Measurements from ENCODE around the gene CRYGN. TPM values are rescaled to one million over a fixed set of nuclear protein-coding genes. Genes with fewer than 3 reads are reported as not detected.
A peak's percentile ranks its signal among the peaks of the same experiment; 100 is the strongest.

The CRYGN gene
- total RNA-seq, 2 donors from 2014 or later = 0.90 TPM; not detected in 1

DNA sequence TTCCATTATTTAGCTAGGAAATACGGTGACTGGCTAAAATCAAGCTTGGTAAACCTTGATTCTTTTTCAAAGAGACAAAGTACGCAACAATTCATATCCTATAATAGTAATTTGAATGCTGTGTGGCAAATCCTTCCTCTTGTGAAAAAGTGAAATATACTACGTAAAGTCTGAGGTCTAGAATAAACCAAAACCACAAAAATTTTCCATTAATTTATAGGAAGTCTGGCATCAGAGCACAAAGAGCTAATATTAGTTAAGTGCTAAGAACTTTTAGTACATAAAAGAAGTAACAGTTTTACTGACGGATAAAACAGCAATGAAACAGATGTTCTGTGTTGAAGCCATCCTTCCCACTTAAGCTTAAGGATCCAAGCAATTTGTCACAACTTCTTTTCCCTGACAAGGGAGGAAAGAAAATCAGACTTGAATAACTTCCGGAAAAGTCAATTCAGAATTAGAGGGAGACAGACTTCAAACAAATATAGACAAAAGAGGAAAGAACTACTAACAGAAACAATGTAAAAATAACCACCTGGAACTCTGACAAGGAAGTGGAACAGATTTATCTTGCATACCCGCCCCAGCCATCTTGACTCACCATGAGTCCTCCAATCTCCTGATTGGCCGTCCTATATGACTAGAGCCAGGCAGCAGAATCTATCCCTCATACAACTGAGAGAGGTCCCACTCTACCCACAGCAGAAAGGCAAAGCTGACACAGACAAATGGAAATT, 45.2 kb upstream of the CRYGN start:
- no peak overlapping the region for H3K4me3 ChIP-seq
- no peaks in the 10 kb centered on the region for H3K9me3 ChIP-seq
- peaks cover 0 to 48% of the 10 kb centered on the region in 2 donors for H3K4me1 ChIP-seq
- TF ChIP-seq, protein P1, sequence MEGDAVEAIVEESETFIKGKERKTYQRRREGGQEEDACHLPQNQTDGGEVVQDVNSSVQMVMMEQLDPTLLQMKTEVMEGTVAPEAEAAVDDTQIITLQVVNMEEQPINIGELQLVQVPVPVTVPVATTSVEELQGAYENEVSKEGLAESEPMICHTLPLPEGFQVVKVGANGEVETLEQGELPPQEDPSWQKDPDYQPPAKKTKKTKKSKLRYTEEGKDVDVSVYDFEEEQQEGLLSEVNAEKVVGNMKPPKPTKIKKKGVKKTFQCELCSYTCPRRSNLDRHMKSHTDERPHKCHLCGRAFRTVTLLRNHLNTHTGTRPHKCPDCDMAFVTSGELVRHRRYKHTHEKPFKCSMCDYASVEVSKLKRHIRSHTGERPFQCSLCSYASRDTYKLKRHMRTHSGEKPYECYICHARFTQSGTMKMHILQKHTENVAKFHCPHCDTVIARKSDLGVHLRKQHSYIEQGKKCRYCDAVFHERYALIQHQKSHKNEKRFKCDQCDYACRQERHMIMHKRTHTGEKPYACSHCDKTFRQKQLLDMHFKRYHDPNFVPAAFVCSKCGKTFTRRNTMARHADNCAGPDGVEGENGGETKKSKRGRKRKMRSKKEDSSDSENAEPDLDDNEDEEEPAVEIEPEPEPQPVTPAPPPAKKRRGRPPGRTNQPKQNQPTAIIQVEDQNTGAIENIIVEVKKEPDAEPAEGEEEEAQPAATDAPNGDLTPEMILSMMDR (IDR thresholded peaks at IDR 0.05) = no peak
- no peaks in the 10 kb centered on the region for H3K27me3 ChIP-seq
- H3K36me3 ChIP-seq = peaks cover 89% of the 10 kb centered on the region
- DNase-seq (ENCODE audit: low spot score) = no peak
- peak overlapping the region in 1 of 2 donors; percentile 43 for H3K27ac ChIP-seq

DNA sequence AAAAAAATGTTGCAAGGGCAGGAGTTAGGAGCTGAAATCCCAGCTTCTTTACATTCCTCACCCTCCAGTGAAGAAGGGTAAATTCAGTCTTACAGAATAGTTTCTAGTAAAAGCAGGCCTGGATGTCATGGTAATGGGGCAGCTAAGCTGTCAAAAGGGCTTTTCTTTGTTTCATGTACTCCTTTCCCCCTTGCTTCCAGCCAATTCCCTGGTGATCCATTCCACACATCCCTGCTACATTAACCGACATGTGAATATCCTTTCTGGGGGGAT, 43.7 kb upstream of the CRYGN start:
- Histone ChIP-seq H3K9me3 (no peaks in the 10 kb centered on the region), H3K27me3 (no peaks in the 10 kb centered on the region), H3K36me3 (peaks cover 74% of the 10 kb centered on the region), H3K4me3 (no peak overlapping the region), H3K27ac (no peak overlapping the region), H3K4me1 (peaks cover 0 to 37% of the 10 kb centered on the region in 2 donors)
- DNase-seq (ENCODE audit: low spot score) = no peak
- TF ChIP-seq, protein P1 (IDR thresholded peaks at IDR 0.05) = no peak

GRCh38 chr7:151482883-151483710, 43.2 kb upstream of the CRYGN start:
- H3K9me3 ChIP-seq = no peaks in the 10 kb centered on the region
- H3K4me3 ChIP-seq = no peak overlapping the region
- H3K27ac ChIP-seq = peak overlapping the region in 1 of 2 donors; percentile 35
- DNase-seq (ENCODE audit: low spot score) = no peak
- peaks cover 70% of the 10 kb centered on the region for H3K36me3 ChIP-seq
- TF ChIP-seq, protein P1 (IDR thresholded peaks at IDR 0.05) = no peak
- no peaks in the 10 kb centered on the region for H3K27me3 ChIP-seq
- H3K4me1 ChIP-seq = peaks cover 0 to 37% of the 10 kb centered on the region in 2 donors

- no peaks in the 10 kb centered on the region for H3K9me3 ChIP-seq
- H3K27ac ChIP-seq = peak overlapping the region in 1 of 2 donors; percentile 35
- no peak for DNase-seq (ENCODE audit: low spot score)
- H3K27me3 ChIP-seq = no peaks in the 10 kb centered on the region
- no peak overlapping the region for H3K4me3 ChIP-seq
- TF ChIP-seq, protein P1 (IDR thresholded peaks at IDR 0.05) = no peak
- peaks cover 60% of the 10 kb centered on the region for H3K36me3 ChIP-seq
- H3K4me1 ChIP-seq = peaks cover 0 to 33% of the 10 kb centered on the region in 2 donors
Measured at GRCh38 chr7:151481650-151482505, 41.9 kb upstream of the CRYGN start.

- Histone ChIP-seq H3K27ac (no peak overlapping the region), H3K27me3 (no peaks in the 10 kb centered on the region)
- TF ChIP-seq, protein P1 (IDR thresholded peaks at IDR 0.05) = no peak
Measured at GRCh38 chr7:151477867-151478266, 37.9 kb upstream of the CRYGN start.

More at GRCh38 chr7:151477867-151478266, 37.9 kb upstream of the CRYGN start:
- H3K36me3 ChIP-seq = peaks cover 41% of the 10 kb centered on the region
- no peak for DNase-seq (ENCODE audit: low spot score)
- H3K4me1 ChIP-seq = peaks cover 0 to 28% of the 10 kb centered on the region in 2 donors
- H3K4me3 ChIP-seq = no peak overlapping the region
- no peaks in the 10 kb centered on the region for H3K9me3 ChIP-seq

Measured in right atrium auricular region (tissue), 2 donors.